Right forelimb (tissue), 1 donor: ENCODE results near the gene CELF5.
"Not testable (repeated sequence)": the region's sequence is repeated elsewhere in the genome, so short reads cannot be mapped to it uniquely, and the experiment has no call there.

Source experiments
- DNase-seq: peaks from one replicate; pipeline ENCODE4 v3.0.0-alpha.2; 2018

The CELF5 gene

GRCh38 chr19:3296446-3296845 lies 72.0 kb downstream of the CELF5 start:
- no peak for DNase-seq

- no peak for DNase-seq
Observed at GRCh38 chr19:3298853-3299449, 74.5 kb downstream of the CELF5 start.

- DNase-seq = not testable (repeated sequence)
Observed at GRCh38 chr19:3300566-3300965, 76.1 kb downstream of the CELF5 start.

- no peak for DNase-seq
Observed at GRCh38 chr19:3302755-3303154, 78.3 kb downstream of the CELF5 start.

GRCh38 chr19:3304871-3305423 lies 80.5 kb downstream of the CELF5 start:
- peak; percentile 85 for DNase-seq

- no peak for DNase-seq
Observed at GRCh38 chr19:3309724-3310123, 85.3 kb downstream of the CELF5 start.

GRCh38 chr19:3310280-3310679 lies 85.8 kb downstream of the CELF5 start:
- DNase-seq = no peak

GRCh38 chr19:3310711-3311110 lies 86.2 kb downstream of the CELF5 start:
- DNase-seq = no peak

GRCh38 chr19:3313199-3313575 lies 88.7 kb downstream of the CELF5 start:
- no peak for DNase-seq

- DNase-seq = no peak
Observed at GRCh38 chr19:3314962-3315675, 90.7 kb downstream of the CELF5 start.

- no peak for DNase-seq
Observed at GRCh38 chr19:3315676-3315973, 91.2 kb downstream of the CELF5 start.

- no peak for DNase-seq
Observed at GRCh38 chr19:3316132-3316648, 91.7 kb downstream of the CELF5 start.

GRCh38 chr19:3316659-3317207 lies 92.3 kb downstream of the CELF5 start:
- DNase-seq = no peak

- DNase-seq = no peak
Observed at GRCh38 chr19:3319643-3320353, 95.3 kb downstream of the CELF5 start.

GRCh38 chr19:3320354-3320670 lies 95.9 kb downstream of the CELF5 start:
- no peak for DNase-seq

- DNase-seq = no peak
Observed at GRCh38 chr19:3320853-3321252, 96.4 kb downstream of the CELF5 start.

GRCh38 chr19:3321696-3322095 lies 97.2 kb downstream of the CELF5 start:
- DNase-seq = no peak

- no peak for DNase-seq
Observed at GRCh38 chr19:3322199-3322978, 97.9 kb downstream of the CELF5 start.

- no peak for DNase-seq
Observed at GRCh38 chr19:3323026-3323425, 98.6 kb downstream of the CELF5 start.

- no peak for DNase-seq
Observed at GRCh38 chr19:3323658-3324057, 99.2 kb downstream of the CELF5 start.

- no peak for DNase-seq
Observed at GRCh38 chr19:3324405-3324856, 100.0 kb downstream of the CELF5 start.

- no peak for DNase-seq
Observed at GRCh38 chr19:3325451-3325850, 101.0 kb downstream of the CELF5 start.

GRCh38 chr19:3328743-3329142 lies 104.3 kb downstream of the CELF5 start:
- DNase-seq = no peak
